HG03139 (cell line): Measurements from ENCODE around the gene ANKH.
"Not testable (repeated sequence)": the region's sequence is repeated elsewhere in the genome, so short reads cannot be mapped to it uniquely, and the experiment has no call there.

Experiments used
- ATAC-seq: cut with Tn5 transposase; IDR thresholded peaks from one replicate; pipeline ENCODE4 v1.9.1; 2021; ENCODE audit not compliant: unreplicated experiment

Gene ANKH

GRCh38 chr5:14871214-14872069, at the start of gene ANKH:
Gene ANKH (minus strand): TSS chr5:14871778. CDS start chr5:14871447, 331 bp downstream.
- ATAC-seq: peak; percentile 86

GRCh38 chr5:14920121-14920520, 48.5 kb upstream of the ANKH start:
- no peak for ATAC-seq

- ATAC-seq: not testable (repeated sequence)
Observed at GRCh38 chr5:14919106-14919505, 47.5 kb upstream of the ANKH start.

- no peak for ATAC-seq
Observed at GRCh38 chr5:14917719-14918118, 46.1 kb upstream of the ANKH start.

- no peak for ATAC-seq
Observed at GRCh38 chr5:14915291-14915952, 43.8 kb upstream of the ANKH start.

- ATAC-seq: no peak
Observed at GRCh38 chr5:14914623-14915260, 43.2 kb upstream of the ANKH start.

- ATAC-seq: no peak
Observed at GRCh38 chr5:14914193-14914592, 42.6 kb upstream of the ANKH start.

- no peak for ATAC-seq
Observed at GRCh38 chr5:14913096-14913495, 41.5 kb upstream of the ANKH start.

- no peak for ATAC-seq
Observed at GRCh38 chr5:14912206-14912605, 40.6 kb upstream of the ANKH start.

- no peak for ATAC-seq
Observed at GRCh38 chr5:14909369-14909768, 37.8 kb upstream of the ANKH start.

GRCh38 chr5:14908172-14908571, 36.6 kb upstream of the ANKH start:
- ATAC-seq: no peak

GRCh38 chr5:14906628-14907027, 35.0 kb upstream of the ANKH start:
- ATAC-seq: no peak

- no peak for ATAC-seq
Observed at GRCh38 chr5:14902826-14903560, 31.4 kb upstream of the ANKH start.

GRCh38 chr5:14901462-14902051, 30.0 kb upstream of the ANKH start:
- no peak for ATAC-seq

- ATAC-seq: no peak
Observed at GRCh38 chr5:14900693-14901461, 29.3 kb upstream of the ANKH start.

- ATAC-seq: no peak
Observed at GRCh38 chr5:14896131-14896530, 24.6 kb upstream of the ANKH start.

- no peak for ATAC-seq
Observed at GRCh38 chr5:14895301-14895700, 23.7 kb upstream of the ANKH start.

- ATAC-seq: no peak
Observed at GRCh38 chr5:14894748-14895147, 23.2 kb upstream of the ANKH start.

- no peak for ATAC-seq
Observed at GRCh38 chr5:14893381-14893780, 21.8 kb upstream of the ANKH start.

GRCh38 chr5:14890846-14891245, 19.3 kb upstream of the ANKH start:
- no peak for ATAC-seq
